Kidney (tissue), 14 donors: ENCODE data around the gene RPAP3. TPM values are rescaled to one million over a fixed set of nuclear protein-coding genes. Genes with fewer than 3 reads are reported as not detected.

ENCODE experiments used
- DNase-seq, 5 donors: peaks; one replicate each; pipeline ENCODE4 v3.0.0-alpha.2; 2013 to 2020
- FAIRE-seq: peaks from 2 replicates; lab custom pipeline; 2012; peaks lifted over from hg19 to GRCh38; lab: Jason Lieb, UNC
- H3K27ac ChIP-seq, 2 donors: one replicate each; pipeline ENCODE4 v1.7.0; 2013; ENCODE audit warnings: low read depth in 2 of 2, low read length in 2 of 2, inconsistent platforms in 1 of 2
- H3K27me3 ChIP-seq: one replicate; pipeline ENCODE4 v1.7.1; 2013; ENCODE audit warnings: low read length, inconsistent platforms; ENCODE audit not compliant: control insufficient read depth, insufficient read depth
- H3K36me3 ChIP-seq, 3 donors: one replicate each; pipeline versions ENCODE4 v1.7.0 to v1.7.1; 2013; ENCODE audit warnings: low read length in 3 of 3, control low read depth in 1 of 3, inconsistent platforms in 1 of 3; ENCODE audit not compliant: insufficient read depth in 3 of 3, control insufficient read depth in 2 of 3
- H3K4me1 ChIP-seq, 3 donors: one replicate each; pipeline versions ENCODE4 v1.7.0 to v1.7.1; 2013; ENCODE audit warnings: low read length in 3 of 3, inconsistent platforms in 1 of 3, low read depth in 1 of 3; ENCODE audit not compliant: control insufficient read depth in 2 of 3, insufficient read depth in 2 of 3
- H3K4me3 ChIP-seq, 3 donors: one replicate each; pipeline versions ENCODE4 v1.7.0 to v1.8.1; 2013; ENCODE audit warnings: low read length in 3 of 3, control low read depth in 1 of 3, inconsistent platforms in 1 of 3
- H3K9ac ChIP-seq, 3 donors: one replicate each; pipeline versions ENCODE4 v1.7.0 to v1.7.1; 2013; ENCODE audit warnings: low read length in 3 of 3, control low read depth in 1 of 3, inconsistent platforms in 1 of 3
- H3K9me3 ChIP-seq, 3 donors: one replicate each; pipeline versions ENCODE4 v1.7.0 to v1.7.1; 2013; ENCODE audit warnings: low read length in 3 of 3, control low read depth in 1 of 3, inconsistent platforms in 1 of 3; ENCODE audit not compliant: control insufficient read depth in 2 of 3, insufficient read depth in 1 of 3
- intact Hi-C: fragments of 100-400 bp; cut with DNase I; formaldehyde crosslinking; loops from one replicate; pipeline ENCODE4 v1.11.1; 2022
- polyA plus RNA-seq: library from polyadenylated mRNA; stranded (reverse); fragments of 350-450 nt; fragmentation: Illumina TruSeq; extraction: RNeasy Lipid Tissue Mini Kit (QIAGEN cat#74804); gene quantifications from one replicate; pipeline ENCODE4 v1.2.3, GENCODE V29; 2014; ENCODE audit warnings: low read depth, low replicate concordance; ENCODE audit not compliant: insufficient read depth
- total RNA-seq: library from RNA; stranded (reverse); fragmentation: NEBNext Ultra II Directional; extraction: Animal tissue kit (Norgen Biotek cat#: 25700); gene quantifications from one replicate; pipeline ENCODE4 v1.2.1, GENCODE V29; 2021
- TF ChIP-seq, protein P1 (sequence below): IDR thresholded peaks from 3 replicates; pipeline ENCODE4 v1.5.1; 2012; ENCODE audit warnings: mild to moderate bottlenecking, moderate library complexity, borderline replicate concordance; ENCODE audit not compliant: insufficient read depth; ENCODE audit errors: extremely low read depth
- donor health status: control.
- donor health status: control.
- donor health status: control.
- donor health status: control.
- donor health status: control.
- donor health status: DM: yes; HTN: yes; CAD: no.
- donor health status: Normal renal cell carcinoma (clear cell type).

The RPAP3 gene
- total and polyA plus RNA-seq, 2 donors from 2014 or later = 15.6 to 20.6 TPM

DNA sequence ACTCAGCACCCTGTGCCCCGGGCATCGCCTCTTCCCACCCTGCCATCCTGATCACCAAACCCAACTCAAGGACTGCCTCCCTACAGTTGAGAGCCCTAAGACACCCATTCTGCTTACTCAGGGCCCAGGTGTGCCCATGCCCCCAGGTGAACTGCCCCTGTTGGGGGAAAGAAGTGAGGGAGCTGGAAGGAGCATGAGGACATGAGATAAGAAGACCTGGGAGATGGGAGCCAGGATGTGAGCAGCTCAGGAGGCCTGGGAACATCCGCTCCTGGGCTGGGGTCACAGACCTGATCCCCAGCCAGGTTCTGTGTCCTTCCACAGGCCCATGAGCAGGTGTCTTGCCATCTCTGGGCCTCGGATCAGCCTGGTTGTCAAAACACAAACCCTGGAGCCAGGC lies 46.3 kb upstream of the RPAP3 start:
- TF ChIP-seq, protein P1, sequence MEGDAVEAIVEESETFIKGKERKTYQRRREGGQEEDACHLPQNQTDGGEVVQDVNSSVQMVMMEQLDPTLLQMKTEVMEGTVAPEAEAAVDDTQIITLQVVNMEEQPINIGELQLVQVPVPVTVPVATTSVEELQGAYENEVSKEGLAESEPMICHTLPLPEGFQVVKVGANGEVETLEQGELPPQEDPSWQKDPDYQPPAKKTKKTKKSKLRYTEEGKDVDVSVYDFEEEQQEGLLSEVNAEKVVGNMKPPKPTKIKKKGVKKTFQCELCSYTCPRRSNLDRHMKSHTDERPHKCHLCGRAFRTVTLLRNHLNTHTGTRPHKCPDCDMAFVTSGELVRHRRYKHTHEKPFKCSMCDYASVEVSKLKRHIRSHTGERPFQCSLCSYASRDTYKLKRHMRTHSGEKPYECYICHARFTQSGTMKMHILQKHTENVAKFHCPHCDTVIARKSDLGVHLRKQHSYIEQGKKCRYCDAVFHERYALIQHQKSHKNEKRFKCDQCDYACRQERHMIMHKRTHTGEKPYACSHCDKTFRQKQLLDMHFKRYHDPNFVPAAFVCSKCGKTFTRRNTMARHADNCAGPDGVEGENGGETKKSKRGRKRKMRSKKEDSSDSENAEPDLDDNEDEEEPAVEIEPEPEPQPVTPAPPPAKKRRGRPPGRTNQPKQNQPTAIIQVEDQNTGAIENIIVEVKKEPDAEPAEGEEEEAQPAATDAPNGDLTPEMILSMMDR = no peak
- peak overlapping the region in 1 of 3 donors; percentile 41 for H3K9ac ChIP-seq
- FAIRE-seq (no peak), DNase-seq (no peak)
- no peaks in the 10 kb centered on the region for H3K27me3 ChIP-seq
- H3K4me3 ChIP-seq = no peak overlapping the region
- peaks cover 5 to 44% (median 38%) of the 10 kb centered on the region in 3 donors for H3K4me1 ChIP-seq
- peaks cover 0 to 48% (median 30%) of the 10 kb centered on the region in 3 donors for H3K36me3 ChIP-seq
- intact Hi-C loops = no loop called here
- H3K27ac ChIP-seq = peak overlapping the region in 1 of 2 donors; percentile 82
- H3K9me3 ChIP-seq = no peaks in the 10 kb centered on the region

DNA sequence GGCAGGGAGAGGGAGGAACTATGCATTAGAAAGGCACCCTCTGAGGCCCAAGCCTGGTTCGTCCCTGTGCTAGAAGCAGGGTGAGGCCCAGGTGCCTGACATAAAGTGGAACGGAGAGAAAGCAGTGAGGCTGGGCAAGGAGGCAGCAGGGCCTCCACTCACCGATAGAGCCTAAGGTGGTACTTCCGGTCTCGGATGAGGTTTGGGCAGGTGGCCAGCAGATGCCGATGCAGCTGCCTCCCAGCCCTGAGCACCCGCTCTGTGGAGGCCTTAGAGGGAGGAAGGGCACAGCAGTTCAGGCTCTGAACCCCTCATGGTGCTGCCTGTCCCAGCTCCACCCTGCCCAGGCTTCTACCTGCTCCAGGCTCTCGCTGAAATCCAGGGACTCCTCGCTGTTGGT lies 45.7 kb upstream of the RPAP3 start:
- intact Hi-C loops = no loop called here
- Histone ChIP-seq H3K36me3 (peaks cover 0 to 48% (median 30%) of the 10 kb centered on the region in 3 donors), H3K9me3 (no peaks in the 10 kb centered on the region), H3K27me3 (no peaks in the 10 kb centered on the region), H3K27ac (peak overlapping the region; percentile 3 to 23), H3K4me3 (no peak overlapping the region), H3K9ac (no peak overlapping the region), H3K4me1 (peaks cover 5 to 42% (median 37%) of the 10 kb centered on the region in 3 donors)
- TF ChIP-seq, protein P1 = no peak
- FAIRE-seq (no peak), DNase-seq (peak in 1 of 5 donors; percentile 66)

DNA sequence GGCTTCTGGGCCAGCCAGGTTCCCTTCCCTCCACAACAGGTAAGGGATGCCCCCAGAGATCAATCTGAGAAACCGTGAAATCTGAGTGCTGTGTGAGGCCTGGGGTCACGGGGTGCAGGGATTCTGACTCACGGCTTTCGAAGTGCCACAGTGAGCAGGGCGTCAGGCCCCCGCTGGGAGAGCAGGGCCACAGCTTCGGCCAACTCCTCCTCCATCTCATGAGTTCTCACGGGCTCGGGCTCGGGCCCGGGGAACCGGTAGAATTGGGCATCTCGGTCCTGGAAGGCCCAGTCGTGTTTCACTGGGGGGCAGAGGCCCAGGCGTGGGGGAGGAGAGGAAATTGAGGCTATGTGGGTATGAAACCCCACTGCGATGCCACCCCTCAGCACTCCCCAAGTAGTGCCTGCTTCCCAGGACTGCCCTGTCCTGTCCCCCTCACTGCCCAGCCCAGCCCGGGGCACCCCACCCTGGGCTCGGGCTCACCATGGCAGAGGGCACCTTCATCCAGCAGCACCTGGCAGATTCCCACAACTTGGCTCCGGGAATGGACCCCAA lies 45.2 kb upstream of the RPAP3 start:
- intact Hi-C loops = no loop called here
- FAIRE-seq = no peak
- Histone ChIP-seq H3K27me3 (no peaks in the 10 kb centered on the region), H3K4me3 (no peak overlapping the region), H3K9ac (no peak overlapping the region), H3K9me3 (no peaks in the 10 kb centered on the region), H3K27ac (peak overlapping the region in 1 of 2 donors; percentile 3), H3K4me1 (peaks cover 5 to 40% (median 31%) of the 10 kb centered on the region in 3 donors), H3K36me3 (peaks cover 0 to 48% (median 30%) of the 10 kb centered on the region in 3 donors)
- TF ChIP-seq, protein P1 = no peak
- peak in 1 of 5 donors; percentile 68 for DNase-seq
